ENCODE results near the gene MGAT5B. TPM values are rescaled to one million over a fixed set of nuclear protein-coding genes. Genes with fewer than 3 reads are reported as not detected.

The MGAT5B gene
- total RNA-seq, 1 donor from 2014 or later = 0.20 TPM

DNA sequence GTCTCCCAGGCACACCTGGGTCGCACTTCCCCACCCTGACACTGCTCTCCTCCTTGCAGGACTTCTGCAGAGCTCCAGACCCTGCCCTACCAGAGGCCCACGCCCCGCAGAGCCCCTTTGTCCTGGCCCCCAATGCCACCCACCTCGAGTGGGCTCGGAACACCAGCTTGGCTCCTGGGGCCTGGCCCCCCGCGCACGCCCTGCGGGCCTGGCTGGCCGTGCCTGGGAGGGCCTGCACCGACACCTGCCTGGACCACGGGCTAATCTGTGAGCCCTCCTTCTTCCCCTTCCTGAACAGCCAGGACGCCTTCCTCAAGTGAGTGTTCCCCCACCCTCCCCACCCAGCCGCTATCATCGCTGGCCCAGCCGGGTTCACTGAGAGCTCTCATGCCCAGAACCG lies 79.6 kb downstream of the MGAT5B start:
- Mint-ChIP-seq H3K27ac (ENCODE audit: unreplicated experiment) (no peak overlapping the region), H3K9me3 (ENCODE audit: low read depth) (no peaks in the 10 kb centered on the region), H3K36me3 (ENCODE audit: low read depth) (no peaks in the 10 kb centered on the region), H3K4me1 (ENCODE audit: low read depth) (no peaks in the 10 kb centered on the region), H3K27me3 (ENCODE audit: low read depth) (no peaks in the 10 kb centered on the region), H3K4me3 (ENCODE audit: unreplicated experiment) (no peak overlapping the region)
- no peak for DNase-seq (ENCODE audit: low spot score)
- no peak for TF ChIP-seq CTCF (IDR thresholded peaks at IDR 0.05)

GRCh38 chr17:76948301-76948700 lies 80.1 kb downstream of the MGAT5B start:
- no peak for DNase-seq (ENCODE audit: low spot score)

GRCh38 chr17:76948726-76949342 lies 80.6 kb downstream of the MGAT5B start:
- peaks cover 4% of the 10 kb centered on the region for H3K27me3 Mint-ChIP-seq (ENCODE audit: low read depth)
- no peaks in the 10 kb centered on the region for H3K4me1 Mint-ChIP-seq (ENCODE audit: low read depth)
- no peak for DNase-seq (ENCODE audit: low spot score)
- no peaks in the 10 kb centered on the region for H3K9me3 Mint-ChIP-seq (ENCODE audit: low read depth)
- no peaks in the 10 kb centered on the region for H3K36me3 Mint-ChIP-seq (ENCODE audit: low read depth)
- no peak overlapping the region for H3K27ac Mint-ChIP-seq (ENCODE audit: unreplicated experiment)
- TF ChIP-seq CTCF (IDR thresholded peaks at IDR 0.05) = no peak
- H3K4me3 Mint-ChIP-seq (ENCODE audit: unreplicated experiment) = no peak overlapping the region

More at GRCh38 chr17:76948301-76948700, 80.1 kb downstream of the MGAT5B start:
- H3K27ac Mint-ChIP-seq (ENCODE audit: unreplicated experiment) = no peak overlapping the region
- no peaks in the 10 kb centered on the region for H3K4me1 Mint-ChIP-seq (ENCODE audit: low read depth)
- no peak overlapping the region for H3K4me3 Mint-ChIP-seq (ENCODE audit: unreplicated experiment)
- H3K27me3 Mint-ChIP-seq (ENCODE audit: low read depth) = no peaks in the 10 kb centered on the region
- TF ChIP-seq CTCF (IDR thresholded peaks at IDR 0.05) = no peak
- no peaks in the 10 kb centered on the region for H3K36me3 Mint-ChIP-seq (ENCODE audit: low read depth)
- no peaks in the 10 kb centered on the region for H3K9me3 Mint-ChIP-seq (ENCODE audit: low read depth)

DNA sequence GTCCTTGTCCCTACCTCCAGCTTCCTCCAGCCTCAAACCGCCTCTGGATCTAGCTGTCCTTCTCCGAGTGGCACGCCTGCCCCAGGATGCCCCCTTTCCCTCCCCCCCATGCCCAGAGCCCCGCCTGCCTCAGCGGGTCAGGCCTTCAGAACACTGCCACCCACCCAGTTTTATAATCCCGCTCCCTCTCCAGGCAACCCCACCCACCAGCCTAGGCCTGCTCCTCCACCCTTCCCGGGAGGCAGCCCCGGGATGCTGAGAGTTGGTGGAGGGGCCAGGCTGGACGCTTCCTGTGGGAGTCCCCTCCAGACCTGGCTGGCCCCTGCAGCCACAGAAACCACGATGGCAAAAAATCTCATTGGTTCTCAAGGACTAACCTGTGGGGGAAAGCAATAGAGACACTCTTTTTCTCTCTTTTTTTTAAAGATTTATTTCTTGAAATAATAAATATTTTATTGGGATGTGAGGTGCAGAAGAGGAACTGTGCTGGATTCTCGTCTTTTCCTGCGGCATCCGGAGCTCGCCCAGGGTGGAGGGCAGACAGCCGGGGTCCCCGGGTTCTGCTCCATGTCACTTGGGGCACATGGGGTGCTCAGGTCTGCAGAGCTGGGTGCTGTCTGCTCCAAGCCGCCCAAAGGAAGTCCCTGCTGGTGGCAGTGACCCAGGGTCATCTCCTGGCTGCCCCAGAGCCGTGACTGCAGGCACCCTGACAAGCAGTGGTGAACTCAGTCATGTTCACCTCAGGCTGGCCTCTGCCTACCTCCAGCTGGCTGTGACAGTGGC lies 81.9 kb downstream of the MGAT5B start:
- DNase-seq (ENCODE audit: low spot score) = no peak
- no peak overlapping the region for H3K4me3 Mint-ChIP-seq (ENCODE audit: unreplicated experiment)
- no peaks in the 10 kb centered on the region for H3K4me1 Mint-ChIP-seq (ENCODE audit: low read depth)

More for the DNA sequence above, 81.9 kb downstream of the MGAT5B start:
- Mint-ChIP-seq H3K36me3 (ENCODE audit: low read depth) (no peaks in the 10 kb centered on the region), H3K9me3 (ENCODE audit: low read depth) (peaks cover 3% of the 10 kb centered on the region), H3K27me3 (ENCODE audit: low read depth) (peaks cover 5% of the 10 kb centered on the region), H3K27ac (ENCODE audit: unreplicated experiment) (no peak overlapping the region)
- TF ChIP-seq CTCF (IDR thresholded peaks at IDR 0.05) = no peak

Measured in chondrocyte (in vitro differentiated cells).